Raji (cell line): ENCODE data around the gene ADCY3.

ENCODE experiments used
- POLR2A ChIP-seq: IDR thresholded peaks from 2 replicates; pipeline ENCODE4 v1.6.1; 2011; ENCODE audit warnings: low read depth, low read length, control low read depth; ENCODE audit not compliant: insufficient read depth

ADCY3 gene

DNA sequence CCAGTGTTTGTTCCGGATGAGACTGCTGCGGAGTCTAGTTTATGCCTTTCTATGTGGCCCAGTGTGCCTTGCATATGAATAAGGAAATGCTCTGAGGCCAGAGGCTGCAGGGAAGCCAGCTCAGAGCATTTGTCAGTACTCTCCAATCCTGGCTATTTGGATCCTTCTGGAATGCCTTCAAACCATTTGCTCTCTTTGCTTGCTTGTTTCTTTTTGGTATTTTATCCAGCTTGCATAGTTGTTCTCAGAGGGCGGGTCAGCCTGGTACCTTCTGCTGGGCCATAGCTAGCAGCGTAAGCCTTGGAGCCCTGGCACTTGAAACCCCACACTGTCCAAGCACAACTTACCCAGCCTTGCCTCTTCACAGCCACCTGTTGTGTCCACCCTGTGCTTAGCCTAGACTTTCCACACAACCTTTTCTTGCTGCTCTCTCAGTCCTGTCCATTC is 106.3 kb downstream of the ADCY3 start:
- TF ChIP-seq POLR2A, result no peak

DNA sequence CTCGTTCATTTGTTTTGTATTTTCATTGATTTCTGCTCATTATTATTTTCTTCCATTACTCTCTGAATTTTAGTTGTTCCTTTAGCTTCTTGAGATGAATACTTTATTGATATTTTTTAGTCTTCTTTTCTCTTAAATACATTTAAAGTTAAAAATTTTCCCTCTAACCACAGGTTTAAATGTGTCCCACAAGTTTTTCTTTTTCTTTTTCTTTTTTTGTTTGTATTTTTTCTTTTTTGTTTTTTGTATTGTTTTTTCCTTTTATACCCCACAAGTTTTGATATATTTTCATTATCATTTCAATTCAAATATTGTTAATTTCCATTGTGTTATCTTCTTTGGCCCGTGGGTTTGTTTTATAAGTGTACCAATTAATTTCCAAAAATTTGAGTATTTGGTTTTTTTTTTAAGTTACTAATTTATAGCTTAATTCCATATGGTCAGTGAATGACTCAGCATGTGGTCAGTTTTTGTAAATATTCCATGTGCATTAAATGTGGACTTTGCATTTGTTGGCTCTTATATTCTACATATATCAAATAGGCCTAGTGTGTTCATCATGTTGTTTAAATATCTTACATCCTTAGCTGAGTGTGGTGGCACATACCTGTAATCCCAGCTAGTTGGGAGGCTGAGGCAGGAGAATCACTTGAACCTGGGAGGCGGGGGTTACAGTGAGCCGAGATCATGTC is 110.6 kb downstream of the ADCY3 start:
- TF ChIP-seq POLR2A, result no peak

DNA sequence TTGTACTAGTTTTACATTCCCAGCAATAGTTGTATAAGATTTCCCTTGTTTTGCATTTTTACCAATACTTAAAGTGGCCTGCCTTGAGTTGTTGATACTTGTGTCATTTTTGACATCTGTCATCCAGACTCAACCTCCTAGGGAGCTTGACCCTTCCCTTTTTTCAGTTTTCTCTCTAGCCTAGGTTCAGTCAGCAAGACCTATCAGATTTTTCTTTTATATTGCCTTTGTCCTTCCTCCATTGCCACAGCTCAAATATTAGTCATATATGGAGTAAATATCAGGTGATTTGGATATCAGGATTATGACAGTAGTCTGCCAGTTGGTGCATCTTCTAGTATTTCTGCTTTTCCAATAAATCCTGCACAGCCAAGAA is 113.4 kb downstream of the ADCY3 start:
- no peak for TF ChIP-seq POLR2A

DNA sequence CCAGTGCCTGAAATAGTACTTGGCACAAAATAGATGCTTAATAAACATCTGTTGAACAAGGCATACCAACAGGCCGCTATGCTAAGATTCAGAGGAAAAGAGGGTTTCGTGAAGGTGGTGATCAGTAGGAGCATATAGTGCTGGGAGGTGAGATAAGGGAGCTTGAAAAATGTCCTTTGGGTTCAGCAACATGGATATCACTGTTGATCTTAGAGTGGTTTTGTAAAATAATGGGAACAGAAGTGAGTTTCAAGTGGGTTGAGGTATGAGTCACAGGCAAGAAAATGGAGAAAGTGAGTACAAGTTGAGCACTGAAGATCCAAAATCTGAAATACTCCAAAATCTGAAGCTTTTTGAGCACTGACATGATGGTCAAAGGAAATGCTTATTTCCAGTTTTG is 122.4 kb downstream of the ADCY3 start:
- TF ChIP-seq POLR2A, result no peak

DNA sequence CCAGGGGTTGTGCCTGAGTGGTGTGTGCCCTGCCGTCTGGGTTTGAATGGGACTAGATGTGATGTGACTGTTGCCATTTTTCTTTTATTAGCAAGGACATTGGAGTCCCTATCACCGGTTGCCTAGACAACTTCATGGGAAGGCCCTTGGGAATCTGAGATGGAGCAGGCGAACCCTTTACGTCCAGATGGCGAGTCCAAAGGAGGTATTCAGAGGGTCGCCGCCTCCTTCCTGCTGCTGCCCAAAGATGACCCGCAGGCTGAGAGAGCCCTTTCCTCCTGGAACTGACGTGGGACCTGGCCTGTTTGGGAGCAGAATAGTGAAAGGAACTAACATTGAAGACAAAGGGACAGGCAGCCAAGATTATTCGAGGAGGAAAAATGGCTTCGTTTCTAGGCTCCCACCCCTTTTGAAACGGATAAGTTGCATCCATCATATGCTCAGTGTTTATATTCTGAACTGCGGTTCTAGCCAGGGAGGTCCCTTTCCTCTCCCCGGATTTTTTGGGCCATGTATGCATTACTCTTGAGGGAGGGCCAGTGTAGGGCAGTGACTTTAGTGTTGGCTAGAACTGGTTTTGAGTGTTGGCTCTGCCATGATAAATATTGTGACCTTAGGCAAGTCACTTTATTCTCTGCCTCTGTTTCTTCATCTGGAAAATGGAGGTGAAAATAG is 126.1 kb downstream of the ADCY3 start:
- no peak for TF ChIP-seq POLR2A

DNA sequence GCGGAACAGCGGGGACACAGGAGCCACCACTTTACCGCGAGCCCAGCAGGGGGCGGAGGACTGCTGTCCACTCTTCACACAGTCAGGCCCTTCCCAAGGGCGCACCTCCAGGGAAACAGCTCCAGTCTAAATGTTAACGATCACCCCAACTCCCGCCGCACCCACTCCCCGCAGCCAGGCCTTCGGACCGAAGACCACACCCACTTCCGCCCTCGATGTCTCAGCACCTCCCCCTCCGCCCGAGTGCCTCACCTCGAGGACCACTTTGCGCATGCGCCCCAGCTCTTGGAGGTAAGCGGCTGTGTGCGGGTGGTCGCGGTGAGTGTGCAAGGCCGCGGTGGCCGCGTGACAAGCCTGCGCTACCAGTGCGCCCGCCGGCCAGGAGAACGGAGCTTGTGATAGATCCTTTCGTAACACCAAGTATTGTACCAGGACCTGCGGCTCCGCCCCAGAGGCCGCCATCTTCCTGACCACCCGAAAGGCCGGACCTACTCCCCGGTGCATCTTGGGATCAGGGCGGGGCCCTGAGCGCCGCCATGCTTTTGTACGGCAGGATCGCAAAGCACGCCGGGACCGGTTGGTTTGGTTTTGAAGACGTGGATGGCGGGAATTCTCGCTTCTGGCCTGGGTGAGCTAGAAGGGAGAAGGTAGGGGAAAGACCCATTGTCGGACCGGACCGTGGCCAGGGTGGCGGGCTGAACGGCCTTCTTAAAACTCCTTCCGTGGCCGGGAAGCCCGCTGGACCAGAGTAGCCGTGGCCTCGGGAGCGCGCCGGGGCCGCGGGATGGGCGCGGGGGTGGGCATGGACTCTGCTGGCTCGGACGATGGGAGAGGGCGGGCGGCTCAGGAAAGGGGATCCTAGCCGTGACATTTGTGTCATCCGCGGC is 126.9 kb downstream of the ADCY3 start, which contains the start of the genes CENPO and PTRHD1:
CENPO (plus strand) TSS at position 552 of the 887 bp plus-strand sequence. CDS start 495 bp downstream, outside the sequence.
PTRHD1 (minus strand) TSS at position 518 of the 887 bp plus-strand sequence; CDS start at position 504, 14 bp downstream.
- peak; percentile 89 for TF ChIP-seq POLR2A

DNA sequence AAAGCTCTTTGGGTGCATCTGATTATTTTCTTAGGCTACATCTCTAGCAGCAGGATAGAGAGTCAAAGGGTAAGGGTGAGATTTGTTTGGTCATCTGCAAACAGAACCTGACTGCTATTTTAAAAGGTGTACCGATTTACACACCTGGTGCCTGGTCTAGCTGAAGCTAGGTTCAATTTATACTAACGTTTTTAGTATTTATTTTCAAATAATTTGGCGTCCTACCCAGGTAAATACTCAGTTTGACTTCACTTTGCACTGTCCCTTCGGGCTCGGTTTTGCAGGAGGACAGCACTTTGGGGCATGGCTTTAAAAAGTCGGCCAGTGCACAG is 127.5 kb downstream of the ADCY3 start:
- TF ChIP-seq POLR2A, result no peak

DNA sequence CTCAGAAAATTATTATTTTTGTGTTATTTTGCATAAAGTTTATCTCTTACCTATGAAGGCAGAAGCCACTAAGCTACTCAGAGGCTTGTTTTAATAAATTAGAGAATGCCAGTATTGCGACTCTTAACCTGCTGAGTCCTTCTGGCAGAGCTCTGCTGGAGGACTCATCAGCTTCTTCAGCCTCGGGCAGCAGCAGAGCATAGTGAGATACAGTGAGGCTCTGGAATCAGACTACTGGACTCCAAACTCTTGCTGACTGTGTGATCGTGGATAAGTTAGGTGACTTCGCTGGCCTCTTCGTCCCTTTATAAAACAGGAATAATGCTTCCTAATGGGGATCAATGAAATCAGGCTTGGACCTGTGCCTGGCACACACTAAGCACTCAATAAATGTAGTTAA is 128.6 kb downstream of the ADCY3 start:
- no peak for TF ChIP-seq POLR2A

DNA sequence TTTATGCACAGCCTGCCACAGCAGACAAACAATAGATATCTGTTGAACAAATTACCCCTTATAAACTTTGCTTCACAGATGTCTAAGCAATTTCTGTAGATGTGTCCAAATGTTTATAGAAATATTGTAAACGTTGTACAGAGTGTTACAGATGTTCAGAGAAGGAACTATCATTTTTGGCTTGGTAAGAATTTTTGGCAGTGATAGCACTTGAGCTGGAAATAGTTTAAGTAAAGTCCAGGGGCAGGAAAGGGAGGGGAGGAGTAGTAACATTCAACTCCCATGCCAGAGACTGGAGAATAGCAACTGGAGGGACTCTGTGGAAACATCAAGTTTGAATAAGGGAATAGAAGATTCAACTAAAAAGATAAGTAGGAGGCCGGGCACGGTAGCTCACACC is 131.2 kb downstream of the ADCY3 start:
- no peak for TF ChIP-seq POLR2A

DNA sequence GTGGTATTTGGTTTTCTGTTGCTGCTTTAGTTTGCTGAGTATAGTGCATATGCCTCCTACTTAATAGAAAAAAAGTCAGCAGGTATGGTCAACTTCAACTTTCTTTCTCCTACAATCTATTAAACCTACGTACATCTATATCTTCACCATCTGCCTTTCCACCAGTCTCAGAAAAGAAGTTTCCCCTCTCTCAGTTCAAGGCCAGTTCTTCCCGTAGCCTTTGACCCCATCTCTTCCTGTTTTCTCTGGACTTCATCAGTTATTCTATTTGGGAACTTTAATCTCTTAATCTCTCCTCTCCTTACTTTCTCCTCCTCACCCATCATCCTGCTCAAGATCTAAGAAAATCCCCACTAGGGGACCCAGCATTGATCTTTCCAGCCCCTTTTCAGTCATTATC is 132.5 kb downstream of the ADCY3 start:
- TF ChIP-seq POLR2A, result no peak

DNA sequence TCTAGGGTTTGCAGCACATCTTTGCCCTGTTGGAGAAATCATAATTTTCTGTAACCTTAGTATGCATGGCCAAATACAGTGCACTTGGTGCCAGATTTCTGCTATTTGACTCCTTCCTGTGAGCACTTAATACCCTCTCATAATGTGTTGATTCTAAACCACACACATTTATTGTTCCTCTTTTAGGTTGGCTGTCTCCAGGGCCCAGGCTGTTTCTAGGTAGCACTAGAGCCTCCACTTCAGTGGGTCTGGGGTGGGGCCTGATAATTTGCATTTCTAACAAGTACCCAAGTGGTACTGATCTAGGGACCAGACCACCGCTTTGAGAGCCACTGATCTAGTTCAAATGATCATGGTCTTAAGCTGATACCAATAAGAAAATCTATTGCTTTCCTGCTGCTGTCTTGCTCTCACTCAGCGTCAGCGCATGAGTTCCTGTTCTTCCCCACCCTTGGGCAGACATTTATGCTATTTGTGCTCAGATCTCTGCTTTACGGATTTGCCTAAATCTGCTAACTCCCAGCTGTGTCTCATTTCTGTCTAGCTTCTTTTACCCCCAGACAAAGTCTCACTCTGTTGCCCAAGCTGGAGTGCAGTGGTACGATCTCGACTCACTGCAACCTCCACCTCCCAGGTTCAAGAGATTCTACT is 134.2 kb downstream of the ADCY3 start:
- peak; percentile 40; the same call in 1 of the 2 replicates for TF ChIP-seq POLR2A

DNA sequence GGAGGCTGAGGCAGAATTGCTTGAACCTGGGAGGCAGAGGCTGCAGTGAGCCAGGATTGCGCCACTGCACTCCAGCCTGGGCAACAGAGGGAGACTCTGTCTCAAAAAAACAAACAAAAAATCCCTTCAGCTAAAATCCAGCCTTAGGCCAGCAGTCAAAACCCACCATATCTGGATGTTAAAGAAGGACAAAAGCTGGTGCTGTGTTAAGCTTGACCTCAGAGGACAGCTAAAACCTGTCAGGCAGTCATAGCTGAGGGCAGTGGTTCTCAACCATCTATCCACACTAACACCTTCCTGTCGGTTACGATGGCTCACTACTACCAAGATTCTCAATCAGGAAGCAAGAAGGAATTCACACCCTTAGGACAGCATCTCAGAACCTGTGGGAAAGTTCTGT is 136.4 kb downstream of the ADCY3 start:
- TF ChIP-seq POLR2A, result no peak

DNA sequence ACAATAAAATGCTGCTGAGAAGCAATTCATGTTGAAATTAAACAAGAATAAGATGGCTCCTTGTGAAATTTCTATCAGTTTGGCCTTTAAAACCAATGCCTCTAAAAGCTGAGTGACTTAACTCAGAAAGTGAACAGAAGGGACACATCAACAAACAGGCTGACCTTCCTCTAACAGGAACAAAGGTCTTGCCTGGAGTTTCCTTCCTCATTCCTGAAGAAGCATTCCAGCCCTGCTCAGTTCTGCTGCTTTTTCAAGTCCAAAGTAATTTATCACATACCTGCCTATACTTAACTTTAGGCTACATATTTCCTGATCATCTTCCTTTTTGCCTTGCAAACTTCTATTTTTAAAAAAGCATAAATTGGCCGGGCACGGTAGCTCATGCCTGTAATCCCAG is 140.9 kb downstream of the ADCY3 start:
- TF ChIP-seq POLR2A, result no peak

DNA sequence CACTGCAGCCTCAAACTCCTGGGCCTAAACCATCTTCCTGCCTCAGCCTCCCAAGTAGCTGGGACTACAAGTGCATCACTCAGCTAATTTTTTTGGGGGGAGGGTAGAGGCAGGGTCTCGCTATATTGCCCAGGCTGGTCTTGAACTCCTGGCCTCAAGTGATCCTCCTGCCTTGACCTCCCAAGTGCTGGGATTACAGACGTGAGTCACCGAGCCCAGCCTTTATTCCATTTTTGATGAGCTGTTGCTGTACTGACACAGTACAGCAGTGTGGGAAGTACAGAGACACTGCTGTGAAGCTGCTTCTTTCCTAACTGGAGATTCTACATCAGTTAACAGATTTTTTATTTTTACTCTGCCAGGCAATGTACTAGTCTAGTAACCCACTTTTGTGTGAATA is 145.7 kb downstream of the ADCY3 start:
- no peak for TF ChIP-seq POLR2A
